Glutamatergic neuron (in vitro differentiated cells): ENCODE measurements around the gene CISTR. TPM values are rescaled to one million over a fixed set of nuclear protein-coding genes. Genes with fewer than 3 reads are reported as not detected.
A peak's percentile ranks its signal among the peaks of the same experiment; 100 is the strongest.

Experiments
- DNase-seq: peaks from one replicate; pipeline ENCODE4 v3.0.0; 2022
- H3K27ac Mint-ChIP-seq: one replicate; pipeline ENCODE4 v1.8.0; 2020; ENCODE audit warnings: mild to moderate bottlenecking, mixed read lengths, inconsistent platforms; ENCODE audit not compliant: unreplicated experiment
- H3K27me3 Mint-ChIP-seq: one replicate; pipeline ENCODE4 v1.8.0; 2020; ENCODE audit warnings: mild to moderate bottlenecking, moderate library complexity, mixed read lengths, inconsistent platforms; ENCODE audit not compliant: unreplicated experiment
- H3K36me3 Mint-ChIP-seq: one replicate; pipeline ENCODE4 v1.8.0; 2020; ENCODE audit warnings: mild to moderate bottlenecking, mixed read lengths, inconsistent platforms; ENCODE audit not compliant: unreplicated experiment
- H3K4me1 Mint-ChIP-seq: one replicate; pipeline ENCODE4 v1.8.0; 2020; ENCODE audit warnings: mild to moderate bottlenecking, low read depth, mixed read lengths, inconsistent platforms; ENCODE audit not compliant: unreplicated experiment
- H3K4me3 Mint-ChIP-seq: one replicate; pipeline ENCODE4 v1.8.0; 2020; ENCODE audit warnings: mild to moderate bottlenecking, mixed read lengths, inconsistent platforms; ENCODE audit not compliant: unreplicated experiment
- H3K9me3 Mint-ChIP-seq: one replicate; pipeline ENCODE4 v1.8.0; 2020; ENCODE audit warnings: mild to moderate bottlenecking, moderate library complexity, mixed read lengths, inconsistent platforms; ENCODE audit not compliant: unreplicated experiment
- total RNA-seq: library from RNA; stranded (reverse); fragmentation: NEBNext Ultra II Directional; extraction: Animal tissue kit (Norgen Biotek cat#: 25700); gene quantifications from one replicate; pipeline ENCODE4 v1.2.1, GENCODE V29; 2021; ENCODE audit not compliant: unreplicated experiment
- TF ChIP-seq, protein P1 (sequence below): fragments of 200-600 bp; sonication (generic); IDR thresholded peaks from one replicate; pipeline ENCODE4 v1.5.0; 2021; ENCODE audit not compliant: partially characterized antibody, unreplicated experiment

Gene CISTR
- total RNA-seq, 1 donor from 2014 or later, result not detected

DNA sequence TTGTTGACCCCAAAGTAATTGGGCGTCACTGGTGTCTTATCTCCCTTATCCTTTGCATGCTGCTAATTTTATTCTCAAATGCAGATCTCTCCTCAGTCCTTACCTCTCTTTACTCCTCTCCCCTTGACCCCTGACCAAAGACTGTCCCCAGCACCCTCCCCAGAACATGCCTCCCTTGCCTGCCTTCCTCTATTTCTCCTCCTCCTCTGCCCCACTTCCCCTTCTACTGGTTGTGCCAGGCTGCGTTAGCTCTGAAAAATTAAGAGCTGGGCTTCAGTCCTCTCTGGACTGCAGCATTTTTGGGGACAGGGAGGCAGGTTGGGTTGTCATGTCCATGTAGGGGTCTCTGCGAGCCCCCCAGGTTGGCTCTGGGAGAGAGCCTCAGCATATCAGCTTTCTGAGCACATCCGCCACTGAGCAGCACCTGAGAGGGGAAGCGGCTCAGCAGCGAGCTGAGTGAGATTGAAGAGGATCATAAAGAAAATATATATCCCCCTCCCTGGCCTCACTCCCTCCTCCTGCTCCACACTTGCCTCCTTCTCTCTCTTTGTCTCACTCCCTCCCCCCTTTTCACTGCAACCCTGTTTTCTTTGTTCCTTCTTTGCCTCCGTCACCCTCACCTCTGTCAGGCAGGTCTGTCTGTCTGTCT lies 6.4 kb upstream of the CISTR start:
- peaks cover 4% of the 10 kb centered on the region for H3K27me3 Mint-ChIP-seq
- peak overlapping the region; percentile 49 for H3K27ac Mint-ChIP-seq
- H3K4me3 Mint-ChIP-seq, result peak overlapping the region; percentile 35
- TF ChIP-seq, protein P1, sequence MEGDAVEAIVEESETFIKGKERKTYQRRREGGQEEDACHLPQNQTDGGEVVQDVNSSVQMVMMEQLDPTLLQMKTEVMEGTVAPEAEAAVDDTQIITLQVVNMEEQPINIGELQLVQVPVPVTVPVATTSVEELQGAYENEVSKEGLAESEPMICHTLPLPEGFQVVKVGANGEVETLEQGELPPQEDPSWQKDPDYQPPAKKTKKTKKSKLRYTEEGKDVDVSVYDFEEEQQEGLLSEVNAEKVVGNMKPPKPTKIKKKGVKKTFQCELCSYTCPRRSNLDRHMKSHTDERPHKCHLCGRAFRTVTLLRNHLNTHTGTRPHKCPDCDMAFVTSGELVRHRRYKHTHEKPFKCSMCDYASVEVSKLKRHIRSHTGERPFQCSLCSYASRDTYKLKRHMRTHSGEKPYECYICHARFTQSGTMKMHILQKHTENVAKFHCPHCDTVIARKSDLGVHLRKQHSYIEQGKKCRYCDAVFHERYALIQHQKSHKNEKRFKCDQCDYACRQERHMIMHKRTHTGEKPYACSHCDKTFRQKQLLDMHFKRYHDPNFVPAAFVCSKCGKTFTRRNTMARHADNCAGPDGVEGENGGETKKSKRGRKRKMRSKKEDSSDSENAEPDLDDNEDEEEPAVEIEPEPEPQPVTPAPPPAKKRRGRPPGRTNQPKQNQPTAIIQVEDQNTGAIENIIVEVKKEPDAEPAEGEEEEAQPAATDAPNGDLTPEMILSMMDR, result no peak
- H3K4me1 Mint-ChIP-seq, result peaks cover 20% of the 10 kb centered on the region
- H3K36me3 Mint-ChIP-seq, result no peaks in the 10 kb centered on the region
- peaks cover 6% of the 10 kb centered on the region for H3K9me3 Mint-ChIP-seq
- DNase-seq, result no peak

DNA sequence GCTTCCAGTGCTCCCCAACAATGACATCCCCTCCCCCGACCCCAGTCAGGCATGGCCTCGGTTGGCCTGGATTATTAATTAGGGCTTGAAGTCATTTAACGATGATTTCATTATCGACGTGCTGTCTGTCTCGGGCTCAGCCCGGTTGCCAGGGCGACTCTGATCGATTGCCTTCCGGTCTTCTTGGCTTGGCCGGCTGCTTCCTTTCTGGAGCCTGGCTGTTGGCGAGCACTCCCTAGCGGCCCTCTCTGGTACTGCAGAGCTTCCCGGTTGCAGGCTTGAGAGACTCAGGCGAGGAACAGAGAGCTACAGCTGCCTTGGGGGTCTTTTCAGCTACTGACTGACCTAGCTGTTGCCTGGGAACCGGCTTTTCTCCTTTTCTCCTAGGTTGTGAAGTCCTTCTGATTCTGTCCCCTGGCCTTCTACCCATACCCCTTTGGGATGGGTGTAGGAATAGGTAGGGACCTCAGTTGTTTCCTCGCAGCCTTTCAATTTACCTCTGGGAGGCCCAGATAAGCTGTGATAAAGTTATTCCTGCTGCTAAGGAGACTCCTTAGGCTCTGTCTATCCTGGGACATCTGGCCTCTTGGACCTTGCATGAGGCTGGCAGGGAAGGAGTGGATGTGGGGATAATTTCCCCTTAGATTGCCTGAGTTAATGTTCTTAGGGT lies 5.5 kb upstream of the CISTR start:
- peaks cover 4% of the 10 kb centered on the region for H3K27me3 Mint-ChIP-seq
- peaks cover 20% of the 10 kb centered on the region for H3K4me1 Mint-ChIP-seq
- peaks cover 6% of the 10 kb centered on the region for H3K9me3 Mint-ChIP-seq
- TF ChIP-seq, protein P1, result peak; percentile 94
- H3K4me3 Mint-ChIP-seq, result peak overlapping the region; percentile 81
- H3K36me3 Mint-ChIP-seq, result no peaks in the 10 kb centered on the region
- peak overlapping the region; percentile 90 for H3K27ac Mint-ChIP-seq
- peak; percentile 98 for DNase-seq

DNA sequence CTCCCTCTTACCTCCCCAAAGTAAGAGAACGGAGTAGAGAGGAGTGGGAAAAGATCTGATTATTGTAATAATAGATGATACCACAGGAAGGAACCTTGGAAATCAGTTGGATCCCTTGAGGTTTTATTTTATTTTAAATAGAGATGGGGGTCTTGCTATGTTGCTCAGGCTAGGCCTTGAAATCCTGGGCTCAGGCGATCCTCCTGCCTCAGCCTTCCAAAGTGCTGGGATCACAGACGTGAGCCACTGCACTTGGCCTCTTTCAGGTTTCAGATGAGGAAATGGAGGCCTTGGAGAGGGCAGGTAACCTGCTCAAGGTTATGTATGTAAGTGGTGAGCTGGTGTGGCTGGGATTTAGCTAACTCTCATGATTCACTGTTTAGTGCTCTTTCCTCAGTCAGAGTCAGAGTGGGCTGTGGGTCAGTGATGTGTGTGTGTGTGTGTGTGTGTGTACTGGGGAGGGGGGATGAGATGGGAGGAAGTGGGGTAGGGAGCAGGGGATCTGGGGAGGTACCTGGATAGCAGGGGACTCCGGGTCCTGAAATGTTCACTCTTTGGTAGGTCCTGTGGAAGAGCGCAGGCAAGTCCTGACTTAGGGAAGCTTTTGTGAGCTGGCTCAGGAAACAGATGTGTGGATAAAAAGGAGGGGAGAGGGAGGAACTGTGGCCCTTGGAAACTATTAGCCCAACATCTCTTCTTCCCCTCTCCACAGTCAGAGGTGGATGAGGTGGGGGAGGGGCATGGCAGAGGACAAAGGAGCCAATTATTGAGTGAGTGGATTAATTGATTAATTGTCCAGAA lies 4.7 kb upstream of the CISTR start:
- Mint-ChIP-seq H3K36me3 (no peaks in the 10 kb centered on the region), H3K9me3 (peaks cover 6% of the 10 kb centered on the region), H3K4me1 (peaks cover 20% of the 10 kb centered on the region), H3K27ac (peak overlapping the region; percentile 90), H3K27me3 (peaks cover 4% of the 10 kb centered on the region), H3K4me3 (peak overlapping the region; percentile 81)
- no peak for DNase-seq
- TF ChIP-seq, protein P1, result no peak

DNA sequence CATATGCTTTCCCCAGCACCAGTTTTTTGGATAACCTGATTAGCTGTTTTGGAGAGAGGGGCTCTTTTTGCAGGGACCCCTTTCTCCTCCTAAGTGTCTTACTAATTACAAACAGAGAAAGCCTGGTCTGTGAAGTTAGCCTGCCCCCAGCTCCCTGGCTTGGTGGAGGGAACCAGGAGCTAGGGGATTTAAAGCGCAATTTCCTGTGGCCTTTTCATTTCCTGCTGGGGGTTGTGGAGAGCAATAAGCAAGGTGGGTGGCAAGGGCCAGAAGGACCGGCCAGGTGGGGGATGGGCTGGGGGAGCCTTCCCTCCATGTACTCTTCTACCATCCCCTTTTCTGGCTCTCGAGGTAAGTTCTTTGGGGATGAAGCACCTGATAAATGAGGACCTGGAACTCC lies 4.1 kb upstream of the CISTR start:
- H3K4me3 Mint-ChIP-seq, result peak overlapping the region; percentile 1
- TF ChIP-seq, protein P1, result no peak
- H3K4me1 Mint-ChIP-seq, result peaks cover 20% of the 10 kb centered on the region
- no peak overlapping the region for H3K27ac Mint-ChIP-seq
- peaks cover 4% of the 10 kb centered on the region for H3K27me3 Mint-ChIP-seq
- DNase-seq, result no peak
- H3K36me3 Mint-ChIP-seq, result no peaks in the 10 kb centered on the region
- H3K9me3 Mint-ChIP-seq, result peaks cover 6% of the 10 kb centered on the region
